ENCODE measurements around the gene LAMB4. TPM values are rescaled to one million over a fixed set of nuclear protein-coding genes. Genes with fewer than 3 reads are reported as not detected.

Gene LAMB4
- total and polyA plus RNA-seq, 2 of the 8 experiments (the other 6 are each of a cell fraction or from before 2014, with no cell fraction given) = not detected

- no peaks in the 10 kb centered on the region for H3K23me2 ChIP-seq (ENCODE audit: low read depth, low read length)
- H2BK120ac ChIP-seq (replicated peaks; ENCODE audit: low read depth, low read length) = no peak overlapping the region
- H2AK5ac ChIP-seq (ENCODE audit: low read depth, low read length) = no peak overlapping the region
- peaks cover 0 to 6% (median 1%) of the 10 kb centered on the region in 4 experiments; a peak in 1 of 7 replicates for H3K4me1 ChIP-seq (replicated peaks in 1 of 4; ENCODE audit: control insufficient read depth in 3 of 4, insufficient read depth in 4 of 4, low read length in 3 of 4)
- H3K18ac ChIP-seq (ENCODE audit: extremely low read depth, low read length) = no peak overlapping the region
- WGBS, 2 experiments (ENCODE audit: extremely low coverage in 1 of 2, insufficient coverage in 1 of 2, insufficient read length in 1 of 2, insufficient replicate concordance in 2 of 2, low coverage in 1 of 2, low lambda C conversion rate in 2 of 2, missing lambda C conversion rate in 1 of 2) = 91% methylated on average over 7 of the region's 7 CpGs; no CpG with 5 or more reads in 1 of the 2 experiments
- no peak overlapping the region for H2AFZ ChIP-seq (ENCODE audit: low read length)
- no peaks in the 10 kb centered on the region for H3K9me3 ChIP-seq (ENCODE audit: insufficient read depth in 2 of 2, low read depth in 1 of 2, low read length in 1 of 2)
- H3K79me2 ChIP-seq (ENCODE audit: control insufficient read depth in 1 of 2, insufficient read depth in 2 of 2, low read length in 2 of 2) = no peaks in the 10 kb centered on the region
- ChIA-PET CTCF (ENCODE audit: partially characterized antibody) (interaction anchor here (1.0 to 9.3 kb wide), 6 partner anchors 9 to 16 kb away, joined by 3 to 64 read pairs (median 4); no protein-coding TSS in a partner anchor), POLR2A (ENCODE audit: partially characterized antibody) (interaction anchor here (0.5 to 1.2 kb wide), 2 partner anchors 11 to 331 kb away, joined by 3 to 4 read pairs; no protein-coding TSS in a partner anchor)
- H4K91ac ChIP-seq (replicated peaks; ENCODE audit: insufficient read length, low read length) = no peak overlapping the region
- no peak overlapping the region for H2BK5ac ChIP-seq (ENCODE audit: low read depth, low read length)
- H4K5ac ChIP-seq (ENCODE audit: insufficient read length, low read depth, low read length) = no peak overlapping the region
- no peaks in the 10 kb centered on the region for H4K20me1 ChIP-seq (replicated peaks in 1 of 2; ENCODE audit: control insufficient read depth in 1 of 2, insufficient read depth in 2 of 2, low read length in 2 of 2)
- H2BK12ac ChIP-seq (ENCODE audit: low read depth, low read length) = no peak overlapping the region
- no peak overlapping the region for H3K27ac ChIP-seq (ENCODE audit: low read depth, low read length)
- H4K8ac ChIP-seq (ENCODE audit: extremely low read depth, insufficient read depth, low read length) = no peak overlapping the region
- FAIRE-seq (no peak), DNase-seq (ENCODE audit: low read depth in 1 of 2, low spot score in 2 of 2) (no peak)
- H2BK20ac ChIP-seq (ENCODE audit: low read length) = no peak overlapping the region
- H3K79me1 ChIP-seq (ENCODE audit: low read depth, low read length) = no peaks in the 10 kb centered on the region
- H3K4me3 ChIP-seq (ENCODE audit: extremely low read depth in 1 of 4, insufficient read depth in 2 of 4, low read depth in 3 of 4, low read length in 4 of 4) = no peak overlapping the region
- H3K9ac ChIP-seq (replicated peaks in 1 of 4; ENCODE audit: extremely low read depth in 1 of 4, low read depth in 3 of 4, low read length in 3 of 4) = no peak overlapping the region
- H3K14ac ChIP-seq (ENCODE audit: insufficient read length) = no peak overlapping the region
- no peaks in the 10 kb centered on the region for H3K36me3 ChIP-seq (ENCODE audit: control insufficient read depth in 2 of 4, insufficient read depth in 4 of 4, low read length in 3 of 4)
- no peak overlapping the region for H3K4me2 ChIP-seq (ENCODE audit: insufficient read depth in 1 of 2, low read depth in 2 of 2, low read length in 2 of 2)
- H2BK15ac ChIP-seq (ENCODE audit: low read length) = no peak overlapping the region
- H3K4ac ChIP-seq (replicated peaks; ENCODE audit: insufficient read length, low read depth, low read length) = no peak overlapping the region
- no peak overlapping the region for H3K23ac ChIP-seq (ENCODE audit: insufficient read length)
- no peak overlapping the region for H3K56ac ChIP-seq (replicated peaks; ENCODE audit: insufficient read length, low read depth, low read length)
- H3K27me3 ChIP-seq (replicated peaks in 1 of 4; ENCODE audit: control insufficient read depth in 3 of 4, extremely low read depth in 1 of 4, insufficient read depth in 3 of 4, low read length in 3 of 4) = no peaks in the 10 kb centered on the region
- TF ChIP-seq PHF8 (conservative IDR thresholded peaks at IDR 0.05; ENCODE audit: low read depth, low read length) = no peak
- no peak for TF ChIP-seq JUN (IDR thresholded peaks at IDR 0.05; ENCODE audit: low read depth, low read length)
- TF ChIP-seq SIN3A (conservative IDR thresholded peaks at IDR 0.05 in 1 of 2, IDR thresholded peaks at IDR 0.05 in 1 of 2; ENCODE audit: low read depth in 1 of 2, low read length in 2 of 2) = no peak
- TF ChIP-seq SP4 (IDR thresholded peaks at IDR 0.05; ENCODE audit: low read length) = no peak
- TF ChIP-seq CTCF (IDR thresholded peaks at IDR 0.05; ENCODE audit: control extremely low read depth in 1 of 3, insufficient read depth in 1 of 3, low read depth in 1 of 3, low read length in 3 of 3) = no peak
- no peak for TF ChIP-seq HDAC2 (IDR thresholded peaks at IDR 0.05; ENCODE audit: borderline replicate concordance in 1 of 2, low read depth in 2 of 2, low read length in 2 of 2)
- no peak for TF ChIP-seq SP2 (IDR thresholded peaks at IDR 0.05; ENCODE audit: low read length)
- TF ChIP-seq KDM4A (IDR thresholded peaks at IDR 0.05; ENCODE audit: low read depth, low read length, severe bottlenecking) = no peak
These were observed 869 bp downstream of the LAMB4 start for GRCh38 chr7:108129018-108129965.

Measured in H1 (cell line).